Gastrocnemius medialis (tissue), 4 donors: ENCODE results near the gene LDLRAP1.
A peak's percentile ranks its signal among the peaks of the same experiment; 100 is the strongest.

ENCODE experiments used
- POLR2A ChIP-seq, 2 donors: fragments of 450-650 bp; IDR thresholded peaks; one replicate each; pipeline ENCODE4 v1.6.1; 2017; ENCODE audit warnings: antibody characterized with exemption in 2 of 2, mild to moderate bottlenecking in 2 of 2, moderate library complexity in 2 of 2
- TF ChIP-seq, protein P1 (sequence below), 5 experiments: fragments of 450-650 bp in 3 of 5; fragments of 200-600 bp in 2 of 5; sonication (generic) in 2 of 5; IDR thresholded peaks in 4 of 5; conservative IDR thresholded peaks in 1 of 5; 1 replicate in 4 of 5; 2 replicates in 1 of 5; pipeline ENCODE4 v1.5.1; 2016 to 2019; ENCODE audit warnings: antibody characterized with exemption in 5 of 5, mild to moderate bottlenecking in 3 of 5, moderate library complexity in 3 of 5

DNA sequence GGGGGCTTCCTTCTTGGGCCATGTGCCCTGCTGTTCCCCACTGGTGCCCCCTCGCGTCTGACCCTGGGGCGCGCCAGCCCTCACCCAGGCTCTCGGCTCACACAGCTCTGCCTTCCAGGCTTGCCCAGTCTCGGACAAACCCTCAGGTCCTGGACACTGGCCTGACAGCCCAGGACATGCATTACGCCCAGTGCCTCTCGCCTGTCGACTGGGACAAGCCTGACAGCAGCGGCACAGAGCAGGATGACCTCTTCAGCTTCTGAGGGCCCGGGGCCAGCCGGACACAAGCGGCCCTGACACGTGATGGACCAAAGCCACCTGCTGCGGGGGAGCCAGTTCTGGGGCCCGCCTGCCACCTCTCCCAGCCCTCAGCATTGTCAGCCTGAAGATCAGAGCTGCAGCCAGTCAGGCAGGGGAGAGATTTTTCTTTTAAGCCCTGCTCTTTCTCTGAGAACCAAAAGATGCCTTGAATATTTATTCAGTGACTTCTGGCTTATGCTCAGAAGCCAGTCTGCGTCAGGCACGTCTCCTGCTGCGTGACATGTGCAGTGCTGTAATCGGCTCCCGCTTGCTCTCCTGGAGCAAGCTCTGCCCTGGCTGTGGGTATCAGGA is 23.4 kb downstream of the LDLRAP1 start:
- peak; percentile 58 to 62 for TF ChIP-seq POLR2A (IDR thresholded peaks at IDR 0.05)
- TF ChIP-seq, protein P1, sequence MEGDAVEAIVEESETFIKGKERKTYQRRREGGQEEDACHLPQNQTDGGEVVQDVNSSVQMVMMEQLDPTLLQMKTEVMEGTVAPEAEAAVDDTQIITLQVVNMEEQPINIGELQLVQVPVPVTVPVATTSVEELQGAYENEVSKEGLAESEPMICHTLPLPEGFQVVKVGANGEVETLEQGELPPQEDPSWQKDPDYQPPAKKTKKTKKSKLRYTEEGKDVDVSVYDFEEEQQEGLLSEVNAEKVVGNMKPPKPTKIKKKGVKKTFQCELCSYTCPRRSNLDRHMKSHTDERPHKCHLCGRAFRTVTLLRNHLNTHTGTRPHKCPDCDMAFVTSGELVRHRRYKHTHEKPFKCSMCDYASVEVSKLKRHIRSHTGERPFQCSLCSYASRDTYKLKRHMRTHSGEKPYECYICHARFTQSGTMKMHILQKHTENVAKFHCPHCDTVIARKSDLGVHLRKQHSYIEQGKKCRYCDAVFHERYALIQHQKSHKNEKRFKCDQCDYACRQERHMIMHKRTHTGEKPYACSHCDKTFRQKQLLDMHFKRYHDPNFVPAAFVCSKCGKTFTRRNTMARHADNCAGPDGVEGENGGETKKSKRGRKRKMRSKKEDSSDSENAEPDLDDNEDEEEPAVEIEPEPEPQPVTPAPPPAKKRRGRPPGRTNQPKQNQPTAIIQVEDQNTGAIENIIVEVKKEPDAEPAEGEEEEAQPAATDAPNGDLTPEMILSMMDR (IDR thresholded peaks at IDR 0.05 in 4 of 5, conservative IDR thresholded peaks at IDR 0.05 in 1 of 5) = peak in 2 of 5 experiments; percentile 24 to 36
